HepG2 (cell line): ENCODE results near the gene C1QL4.

Experiments
- ASH2L ChIP-seq: fragments of 300-600, 200-600 bp; sonication (generic); IDR thresholded peaks from 2 replicates; pipeline ENCODE4 v1.7.0; 2017; ENCODE audit warnings: low read depth, mild to moderate bottlenecking, moderate library complexity, mixed read lengths, low read length; ENCODE audit not compliant: insufficient read length
- BCL6 ChIP-seq: IDR thresholded peaks from 2 replicates; pipeline ENCODE4 v1.6.1; 2016; ENCODE audit warnings: missing genetic modification reagents, missing compliant biosample characterization
- FOXM1 ChIP-seq: sonication (generic); formaldehyde crosslinking; IDR thresholded peaks from 2 replicates; pipeline ENCODE4 v1.5.0; 2020; ENCODE audit warnings: missing genetic modification reagents
- HCFC1 ChIP-seq: fragments of 150-350 bp; IDR thresholded peaks from 2 replicates; pipeline ENCODE4 v1.6.1; 2014; ENCODE audit warnings: low read depth, low read length
- NR1H2 ChIP-seq: sonication (generic); formaldehyde crosslinking; IDR thresholded peaks from 2 replicates; pipeline ENCODE4 v1.8.1; 2022; ENCODE audit warnings: low read depth, missing genetic modification reagents, borderline replicate concordance
- U2AF1 ChIP-seq: fragments of 200-400 bp; formaldehyde crosslinking; optimal IDR thresholded peaks from 2 replicates; pipeline ENCODE3; 2017; ENCODE audit warnings: mild to moderate bottlenecking, low read depth, low read length
- ZNF292 ChIP-seq: sonication (generic); formaldehyde crosslinking; IDR thresholded peaks from 2 replicates; pipeline ENCODE4 v1.8.1; 2022; ENCODE audit warnings: mild to moderate bottlenecking, low read depth, missing genetic modification reagents, borderline replicate concordance
- ZNF3 ChIP-seq: IDR thresholded peaks from 2 replicates; pipeline ENCODE4 v1.7.0; 2017; ENCODE audit warnings: inconsistent platforms
- ZNF792 ChIP-seq: IDR thresholded peaks from 2 replicates; pipeline ENCODE4 v1.6.1; 2016
- TF ChIP-seq, protein P1 (sequence below): sonication (generic); formaldehyde crosslinking; IDR thresholded peaks from 2 replicates; pipeline ENCODE4 v1.8.0; 2022; ENCODE audit warnings: mild to moderate bottlenecking, missing genetic modification reagents, moderate library complexity
- TF ChIP-seq, protein P2 (sequence below): IDR thresholded peaks from 2 replicates; pipeline ENCODE4 v1.6.1; 2016; ENCODE audit warnings: missing biosample characterization, missing genetic modification reagents, low read depth
- TF ChIP-seq, protein P3 (sequence below): sonication (generic); formaldehyde crosslinking; IDR thresholded peaks from 2 replicates; pipeline ENCODE4 v1.5.0; 2020; ENCODE audit warnings: mild to moderate bottlenecking, missing genetic modification reagents, moderate library complexity
- TF ChIP-seq, protein P4 (sequence below): sonication (generic); formaldehyde crosslinking; IDR thresholded peaks from 2 replicates; pipeline ENCODE4 v1.4.0; 2020; ENCODE audit warnings: low read depth, missing genetic modification reagents

- TF ChIP-seq U2AF1, result no peak
- TF ChIP-seq, protein P1, sequence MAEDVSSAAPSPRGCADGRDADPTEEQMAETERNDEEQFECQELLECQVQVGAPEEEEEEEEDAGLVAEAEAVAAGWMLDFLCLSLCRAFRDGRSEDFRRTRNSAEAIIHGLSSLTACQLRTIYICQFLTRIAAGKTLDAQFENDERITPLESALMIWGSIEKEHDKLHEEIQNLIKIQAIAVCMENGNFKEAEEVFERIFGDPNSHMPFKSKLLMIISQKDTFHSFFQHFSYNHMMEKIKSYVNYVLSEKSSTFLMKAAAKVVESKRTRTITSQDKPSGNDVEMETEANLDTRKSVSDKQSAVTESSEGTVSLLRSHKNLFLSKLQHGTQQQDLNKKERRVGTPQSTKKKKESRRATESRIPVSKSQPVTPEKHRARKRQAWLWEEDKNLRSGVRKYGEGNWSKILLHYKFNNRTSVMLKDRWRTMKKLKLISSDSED, result no peak
- TF ChIP-seq, protein P2, sequence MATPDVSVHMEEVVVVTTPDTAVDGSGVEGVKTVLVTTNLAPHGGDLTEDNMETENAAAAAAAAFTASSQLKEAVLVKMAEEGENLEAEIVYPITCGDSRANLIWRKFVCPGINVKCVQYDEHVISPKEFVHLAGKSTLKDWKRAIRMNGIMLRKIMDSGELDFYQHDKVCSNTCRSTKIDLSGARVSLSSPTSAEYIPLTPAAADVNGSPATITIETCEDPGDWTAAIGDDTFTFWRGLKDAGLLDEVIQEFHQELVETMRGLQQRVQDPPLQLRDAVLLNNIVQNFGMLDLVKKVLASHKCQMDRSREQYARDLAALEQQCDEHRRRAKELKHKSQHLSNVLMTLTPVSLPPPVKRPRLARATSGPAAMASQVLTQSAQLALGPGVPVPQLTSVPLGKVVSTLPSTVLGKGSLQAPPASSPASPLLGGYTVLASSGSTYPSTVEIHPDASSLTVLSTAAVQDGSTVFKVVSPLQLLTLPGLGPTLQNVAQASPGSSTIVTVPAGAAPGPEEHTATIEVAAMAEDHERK (CRISPR knock-in tag), result no peak
- TF ChIP-seq HCFC1, result no peak
- TF ChIP-seq, protein P3, sequence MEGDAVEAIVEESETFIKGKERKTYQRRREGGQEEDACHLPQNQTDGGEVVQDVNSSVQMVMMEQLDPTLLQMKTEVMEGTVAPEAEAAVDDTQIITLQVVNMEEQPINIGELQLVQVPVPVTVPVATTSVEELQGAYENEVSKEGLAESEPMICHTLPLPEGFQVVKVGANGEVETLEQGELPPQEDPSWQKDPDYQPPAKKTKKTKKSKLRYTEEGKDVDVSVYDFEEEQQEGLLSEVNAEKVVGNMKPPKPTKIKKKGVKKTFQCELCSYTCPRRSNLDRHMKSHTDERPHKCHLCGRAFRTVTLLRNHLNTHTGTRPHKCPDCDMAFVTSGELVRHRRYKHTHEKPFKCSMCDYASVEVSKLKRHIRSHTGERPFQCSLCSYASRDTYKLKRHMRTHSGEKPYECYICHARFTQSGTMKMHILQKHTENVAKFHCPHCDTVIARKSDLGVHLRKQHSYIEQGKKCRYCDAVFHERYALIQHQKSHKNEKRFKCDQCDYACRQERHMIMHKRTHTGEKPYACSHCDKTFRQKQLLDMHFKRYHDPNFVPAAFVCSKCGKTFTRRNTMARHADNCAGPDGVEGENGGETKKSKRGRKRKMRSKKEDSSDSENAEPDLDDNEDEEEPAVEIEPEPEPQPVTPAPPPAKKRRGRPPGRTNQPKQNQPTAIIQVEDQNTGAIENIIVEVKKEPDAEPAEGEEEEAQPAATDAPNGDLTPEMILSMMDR, result no peak
- TF ChIP-seq FOXM1 (CRISPR knock-in tag), result no peak
- TF ChIP-seq ZNF792 (CRISPR knock-in tag), result no peak
- no peak for TF ChIP-seq NR1H2 (CRISPR knock-in tag)
- no peak for TF ChIP-seq BCL6 (CRISPR knock-in tag)
- TF ChIP-seq, protein P4, sequence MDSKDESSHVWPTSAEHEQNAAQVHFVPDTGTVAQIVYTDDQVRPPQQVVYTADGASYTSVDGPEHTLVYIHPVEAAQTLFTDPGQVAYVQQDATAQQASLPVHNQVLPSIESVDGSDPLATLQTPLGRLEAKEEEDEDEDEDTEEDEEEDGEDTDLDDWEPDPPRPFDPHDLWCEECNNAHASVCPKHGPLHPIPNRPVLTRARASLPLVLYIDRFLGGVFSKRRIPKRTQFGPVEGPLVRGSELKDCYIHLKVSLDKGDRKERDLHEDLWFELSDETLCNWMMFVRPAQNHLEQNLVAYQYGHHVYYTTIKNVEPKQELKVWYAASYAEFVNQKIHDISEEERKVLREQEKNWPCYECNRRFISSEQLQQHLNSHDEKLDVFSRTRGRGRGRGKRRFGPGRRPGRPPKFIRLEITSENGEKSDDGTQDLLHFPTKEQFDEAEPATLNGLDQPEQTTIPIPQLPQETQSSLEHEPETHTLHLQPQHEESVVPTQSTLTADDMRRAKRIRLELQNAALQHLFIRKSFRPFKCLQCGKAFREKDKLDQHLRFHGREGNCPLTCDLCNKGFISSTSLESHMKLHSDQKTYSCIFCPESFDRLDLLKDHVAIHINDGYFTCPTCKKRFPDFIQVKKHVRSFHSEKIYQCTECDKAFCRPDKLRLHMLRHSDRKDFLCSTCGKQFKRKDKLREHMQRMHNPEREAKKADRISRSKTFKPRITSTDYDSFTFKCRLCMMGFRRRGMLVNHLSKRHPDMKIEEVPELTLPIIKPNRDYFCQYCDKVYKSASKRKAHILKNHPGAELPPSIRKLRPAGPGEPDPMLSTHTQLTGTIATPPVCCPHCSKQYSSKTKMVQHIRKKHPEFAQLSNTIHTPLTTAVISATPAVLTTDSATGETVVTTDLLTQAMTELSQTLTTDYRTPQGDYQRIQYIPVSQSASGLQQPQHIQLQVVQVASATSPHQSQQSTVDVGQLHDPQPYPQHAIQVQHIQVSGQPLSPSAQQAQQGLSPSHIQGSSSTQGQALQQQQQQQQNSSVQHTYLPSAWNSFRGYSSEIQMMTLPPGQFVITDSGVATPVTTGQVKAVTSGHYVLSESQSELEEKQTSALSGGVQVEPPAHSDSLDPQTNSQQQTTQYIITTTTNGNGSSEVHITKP (CRISPR knock-in tag), result no peak
- no peak for TF ChIP-seq ZNF292 (CRISPR knock-in tag)
- no peak for TF ChIP-seq ASH2L
- no peak for TF ChIP-seq ZNF3 (CRISPR knock-in tag)
Measured at GRCh38 chr12:49335955-49336644, 888 bp downstream of the C1QL4 start.
